HG03558 (cell line): Measurements from ENCODE around the gene PCDHA1.
"Not testable (repeated sequence)": the region's sequence is repeated elsewhere in the genome, so short reads cannot be mapped to it uniquely, and the experiment has no call there.

ENCODE experiments used
- ATAC-seq: cut with Tn5 transposase; IDR thresholded peaks from one replicate; pipeline ENCODE4 v1.9.1; 2021; ENCODE audit warnings: moderate number of reproducible peaks; ENCODE audit not compliant: unreplicated experiment; ENCODE audit errors: extremely low read depth

Gene PCDHA1

GRCh38 chr5:140785905-140786686 lies at the start of gene PCDHA1:
PCDHA1 (plus strand) TSS chr5:140786140.
- ATAC-seq = no peak

GRCh38 chr5:140737486-140737885 lies 48.5 kb upstream of the PCDHA1 start:
- ATAC-seq = no peak

GRCh38 chr5:140741967-140742366 lies 44.0 kb upstream of the PCDHA1 start:
- no peak for ATAC-seq

- no peak for ATAC-seq
Measured at GRCh38 chr5:140753561-140753960, 32.4 kb upstream of the PCDHA1 start.

GRCh38 chr5:140764177-140764973 lies 21.6 kb upstream of the PCDHA1 start:
- ATAC-seq = no peak

- ATAC-seq = no peak
Measured at GRCh38 chr5:140767444-140767843, 18.5 kb upstream of the PCDHA1 start.

- no peak for ATAC-seq
Measured at GRCh38 chr5:140780512-140780911, 5.4 kb upstream of the PCDHA1 start.

- ATAC-seq = not testable (repeated sequence)
Measured at GRCh38 chr5:140787422-140787821, 1.5 kb downstream of the PCDHA1 start.

- not testable (repeated sequence) for ATAC-seq
Measured at GRCh38 chr5:140787849-140788504, 2.0 kb downstream of the PCDHA1 start.

- no peak for ATAC-seq
Measured at GRCh38 chr5:140791089-140791488, 5.1 kb downstream of the PCDHA1 start.

GRCh38 chr5:140794595-140795258 lies 8.8 kb downstream of the PCDHA1 start, which contains the start of gene PCDHA2:
PCDHA2 (plus strand) TSS chr5:140794852.
- ATAC-seq = no peak

GRCh38 chr5:140795259-140795641 lies 9.3 kb downstream of the PCDHA1 start:
- ATAC-seq = no peak

GRCh38 chr5:140796072-140796717 lies 10.3 kb downstream of the PCDHA1 start:
- ATAC-seq = not testable (repeated sequence)

- ATAC-seq = no peak
Measured at GRCh38 chr5:140796718-140797095, 10.8 kb downstream of the PCDHA1 start.

GRCh38 chr5:140800816-140801493 lies 15.0 kb downstream of the PCDHA1 start, which contains the start of gene PCDHA3:
PCDHA3 (plus strand) TSS chr5:140801057.
- no peak for ATAC-seq

GRCh38 chr5:140801494-140801841 lies 15.5 kb downstream of the PCDHA1 start:
- no peak for ATAC-seq

- ATAC-seq = not testable (repeated sequence)
Measured at GRCh38 chr5:140802381-140802780, 16.4 kb downstream of the PCDHA1 start.

- ATAC-seq = no peak
Measured at GRCh38 chr5:140802781-140803271, 16.9 kb downstream of the PCDHA1 start.
